Thyroid gland (tissue), 4 donors: Measurements from ENCODE around the gene SMURF1.

Source experiments
- POLR2A ChIP-seq, 2 donors: fragments of 450-650 bp; IDR thresholded peaks; one replicate each; pipeline ENCODE4 v1.6.1; 2017; ENCODE audit warnings: antibody characterized with exemption in 2 of 2, mild to moderate bottlenecking in 2 of 2, moderate library complexity in 1 of 2
- TF ChIP-seq, protein P1 (sequence below), 6 experiments: fragments of 200-600 bp in 3 of 6; fragments of 450-650 bp in 3 of 6; sonication (generic) in 3 of 6; IDR thresholded peaks; one replicate each; pipeline ENCODE4 v1.5.1; 2016 to 2019; ENCODE audit warnings: antibody characterized with exemption in 6 of 6, mild to moderate bottlenecking in 2 of 6, inconsistent platforms in 1 of 6, moderate library complexity in 1 of 6

DNA sequence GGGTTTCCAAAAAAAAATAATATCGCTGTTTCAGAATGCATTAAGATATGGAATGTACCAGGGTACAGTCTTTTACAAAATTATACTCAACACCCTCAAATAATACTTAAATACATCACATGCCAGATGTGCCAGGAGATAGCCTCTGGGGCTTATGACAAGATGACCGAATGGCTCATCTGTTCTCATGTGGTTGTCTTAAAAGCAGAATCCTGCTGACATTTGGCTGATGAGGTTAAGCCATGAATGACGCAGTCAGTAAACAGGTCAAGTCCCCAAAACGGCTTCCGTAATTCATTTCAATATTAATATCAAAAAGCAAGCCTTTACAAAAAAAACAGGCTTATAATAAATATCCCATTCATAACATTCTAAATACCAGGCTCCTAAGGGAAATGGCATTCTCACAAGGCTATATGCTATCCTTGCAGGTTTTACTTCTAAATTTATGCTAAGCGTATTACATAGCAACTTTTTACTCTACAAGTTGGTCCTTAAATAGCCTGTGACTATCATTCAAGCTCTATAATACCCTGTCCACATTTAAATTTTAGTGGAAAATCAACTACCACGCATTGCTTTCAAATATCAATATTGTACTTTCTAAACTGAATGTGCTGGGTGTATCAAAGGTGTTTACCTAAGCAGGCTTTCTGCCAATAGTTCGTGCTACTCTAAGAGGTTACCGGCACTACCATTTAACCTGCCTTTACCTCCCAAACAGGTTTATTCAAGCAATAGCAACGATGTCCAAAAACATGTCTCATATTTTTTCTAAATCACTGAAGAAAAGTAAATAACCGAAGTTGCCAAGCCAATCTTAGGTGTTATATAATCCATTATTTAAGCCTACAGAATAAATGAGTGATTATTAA, 15.6 kb downstream of the SMURF1 start:
- TF ChIP-seq, protein P1, sequence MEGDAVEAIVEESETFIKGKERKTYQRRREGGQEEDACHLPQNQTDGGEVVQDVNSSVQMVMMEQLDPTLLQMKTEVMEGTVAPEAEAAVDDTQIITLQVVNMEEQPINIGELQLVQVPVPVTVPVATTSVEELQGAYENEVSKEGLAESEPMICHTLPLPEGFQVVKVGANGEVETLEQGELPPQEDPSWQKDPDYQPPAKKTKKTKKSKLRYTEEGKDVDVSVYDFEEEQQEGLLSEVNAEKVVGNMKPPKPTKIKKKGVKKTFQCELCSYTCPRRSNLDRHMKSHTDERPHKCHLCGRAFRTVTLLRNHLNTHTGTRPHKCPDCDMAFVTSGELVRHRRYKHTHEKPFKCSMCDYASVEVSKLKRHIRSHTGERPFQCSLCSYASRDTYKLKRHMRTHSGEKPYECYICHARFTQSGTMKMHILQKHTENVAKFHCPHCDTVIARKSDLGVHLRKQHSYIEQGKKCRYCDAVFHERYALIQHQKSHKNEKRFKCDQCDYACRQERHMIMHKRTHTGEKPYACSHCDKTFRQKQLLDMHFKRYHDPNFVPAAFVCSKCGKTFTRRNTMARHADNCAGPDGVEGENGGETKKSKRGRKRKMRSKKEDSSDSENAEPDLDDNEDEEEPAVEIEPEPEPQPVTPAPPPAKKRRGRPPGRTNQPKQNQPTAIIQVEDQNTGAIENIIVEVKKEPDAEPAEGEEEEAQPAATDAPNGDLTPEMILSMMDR (IDR thresholded peaks at IDR 0.05) = no peak
- TF ChIP-seq POLR2A (IDR thresholded peaks at IDR 0.05) = no peak
